HL-60 (cell line): ENCODE measurements around the gene JAKMIP1.

ENCODE experiments used
- DNase-seq, 2 experiments: peaks; one replicate each; pipeline ENCODE4 v3.0.0-alpha.2; 2010 to 2020; ENCODE audit warnings: low read depth in 1 of 2, low spot score in 1 of 2
- H3K27ac ChIP-seq: fragments of 250-450 bp; sonication (Bioruptor Pico); replicated peaks from 2 replicates; pipeline ENCODE4 v1.5.1; 2020; ENCODE audit warnings: mild to moderate bottlenecking, moderate library complexity
- H3K27me3 ChIP-seq: fragments of 250-450 bp; sonication (Bioruptor Pico); 2 replicates; pipeline ENCODE4 v1.5.1; 2021; ENCODE audit warnings: mild to moderate bottlenecking, moderate library complexity; ENCODE audit not compliant: insufficient read depth, poor library complexity, severe bottlenecking
- H3K4me3 ChIP-seq: replicated peaks from 2 replicates; pipeline ENCODE4 v1.5.1; 2011; ENCODE audit warnings: mild to moderate bottlenecking, control low read depth, low read length; ENCODE audit not compliant: insufficient read depth
- CTCF ChIP-seq: IDR thresholded peaks from one replicate; pipeline ENCODE4 v1.5.1; 2011; ENCODE audit warnings: low read length, control low read depth, inconsistent platforms; ENCODE audit not compliant: insufficient read depth
- GABPA ChIP-seq: IDR thresholded peaks from 2 replicates; pipeline ENCODE4 v1.6.1; 2012; ENCODE audit warnings: low read depth
- POLR2AphosphoS5 ChIP-seq: IDR thresholded peaks from 2 replicates; pipeline ENCODE4 v1.6.1; 2012; ENCODE audit warnings: low read depth
- REST ChIP-seq: IDR thresholded peaks from 2 replicates; pipeline ENCODE4 v1.6.1; 2012; ENCODE audit warnings: low read depth; ENCODE audit not compliant: insufficient replicate concordance
- SPI1 ChIP-seq: IDR thresholded peaks from 2 replicates; pipeline ENCODE4 v1.6.1; 2012; ENCODE audit warnings: low read depth, mild to moderate bottlenecking, borderline replicate concordance

The JAKMIP1 gene

GRCh38 chr4:6090931-6091330 is 109.4 kb downstream of the JAKMIP1 start:
- H3K27me3 ChIP-seq: no peaks in the 10 kb centered on the region
- H3K4me3 ChIP-seq: no peak overlapping the region
- no peak overlapping the region for H3K27ac ChIP-seq
- TF ChIP-seq POLR2AphosphoS5 (no peak), SPI1 (no peak), CTCF (no peak), REST (no peak), GABPA (no peak)
- DNase-seq: no peak

- TF ChIP-seq GABPA: no peak
- no peak for TF ChIP-seq POLR2AphosphoS5
- no peak for TF ChIP-seq SPI1
- no peak for TF ChIP-seq CTCF
- no peak for TF ChIP-seq REST
- no peaks in the 10 kb centered on the region for H3K27me3 ChIP-seq
- no peak overlapping the region for H3K27ac ChIP-seq
- no peak overlapping the region for H3K4me3 ChIP-seq
- DNase-seq: no peak
These were observed 111.4 kb downstream of the JAKMIP1 start for GRCh38 chr4:6088950-6089349.

- Histone ChIP-seq H3K27me3 (no peaks in the 10 kb centered on the region), H3K27ac (no peak overlapping the region), H3K4me3 (no peak overlapping the region)
- TF ChIP-seq CTCF: no peak
- no peak for TF ChIP-seq SPI1
- no peak for TF ChIP-seq GABPA
- no peak for TF ChIP-seq REST
- no peak for TF ChIP-seq POLR2AphosphoS5
- DNase-seq: no peak
These were observed 112.5 kb downstream of the JAKMIP1 start for GRCh38 chr4:6087669-6088341.
